ENCODE data around the gene CD177. TPM values are rescaled to one million over a fixed set of nuclear protein-coding genes. Genes with fewer than 3 reads are reported as not detected.
A peak's percentile ranks its signal among the peaks of the same experiment; 100 is the strongest.

Gene CD177
- polyA plus RNA-seq, 1 of the 3 experiments (the other 2 are of a cell fraction): 0.54 TPM

- TF ChIP-seq REST (IDR thresholded peaks at IDR 0.05; ENCODE audit: low read depth, low read length): no peak
- TF ChIP-seq USF2 (IDR thresholded peaks at IDR 0.05; ENCODE audit: borderline replicate concordance, low read depth, low read length): no peak
- no peak for TF ChIP-seq MXI1 (IDR thresholded peaks at IDR 0.05; ENCODE audit: low read depth, low read length)
- TF ChIP-seq TAF1 (IDR thresholded peaks at IDR 0.05; ENCODE audit: borderline replicate concordance, low read depth, low read length): no peak
- no peak for TF ChIP-seq JUND (IDR thresholded peaks at IDR 0.05)
- TF ChIP-seq RAD21 (IDR thresholded peaks at IDR 0.05; ENCODE audit: low read length): no peak
These were observed 45.2 kb upstream of the CD177 start (continued) for GRCh38 chr19:43308244-43308815.

- H3K4me3 ChIP-seq (ENCODE audit: low read depth in 2 of 2, low read length in 1 of 2): no peak overlapping the region
- no peaks in the 10 kb centered on the region for H3K79me2 ChIP-seq (ENCODE audit: insufficient read depth)
- TF ChIP-seq JUND (IDR thresholded peaks at IDR 0.05): no peak
- no peaks in the 10 kb centered on the region for H3K9me3 ChIP-seq
- no peaks in the 10 kb centered on the region for H3K9me2 ChIP-seq
- H3F3A ChIP-seq (replicated peaks; ENCODE audit: insufficient read depth): no peaks in the 10 kb centered on the region
- no peak overlapping the region for H3K4me2 ChIP-seq
- DNase-seq: no peak
- H3K27ac ChIP-seq (ENCODE audit: low read depth in 2 of 2, low read length in 1 of 2): no peak overlapping the region
- no peaks in the 10 kb centered on the region for H3K36me3 ChIP-seq (replicated peaks in 1 of 2; ENCODE audit: control insufficient read depth in 1 of 2, insufficient read depth in 2 of 2, low read length in 1 of 2)
- no peaks in the 10 kb centered on the region for H3K27me3 ChIP-seq (ENCODE audit: insufficient read depth)
- no peak overlapping the region for H3K9ac ChIP-seq
- no peaks in the 10 kb centered on the region for H4K20me1 ChIP-seq (ENCODE audit: insufficient read depth)
- no peak overlapping the region for H2AFZ ChIP-seq (ENCODE audit: low read depth)
- WGBS (ENCODE audit: low lambda C conversion rate): 12% methylated on average over 4 of the region's 4 CpGs
- CTCF ChIA-PET: no interaction called here
- H3K4me1 ChIP-seq (ENCODE audit: control insufficient read depth in 1 of 2, insufficient read depth in 2 of 2, low read depth in 1 of 2, low read length in 1 of 2): no peaks in the 10 kb centered on the region
- POLR2A ChIA-PET: no interaction called here
These were observed 44.0 kb upstream of the CD177 start for GRCh38 chr19:43309466-43309865.

- H3K9me3 ChIP-seq: no peaks in the 10 kb centered on the region
- H3K4me2 ChIP-seq: no peak overlapping the region
- no peak overlapping the region for H3K4me3 ChIP-seq (ENCODE audit: low read depth in 2 of 2, low read length in 1 of 2)
- TF ChIP-seq EP300 (IDR thresholded peaks at IDR 0.05; ENCODE audit: borderline replicate concordance in 1 of 2, low read depth in 1 of 2, low read length in 1 of 2): peak in 1 of 2 experiments; percentile 33; a peak in 1 of 4 replicates
- TF ChIP-seq TCF12 (IDR thresholded peaks at IDR 0.05): peak; percentile 57
- TF ChIP-seq JUND (IDR thresholded peaks at IDR 0.05): peak; percentile 48
- TF ChIP-seq SIN3A (IDR thresholded peaks at IDR 0.05; ENCODE audit: borderline replicate concordance, low read depth, low read length): no peak
- TF ChIP-seq NRF1 (IDR thresholded peaks at IDR 0.05; ENCODE audit: low read depth, low read length): no peak
- no peak for TF ChIP-seq NFIC (IDR thresholded peaks at IDR 0.05; ENCODE audit: borderline replicate concordance)
- peak; percentile 48; the same call in 1 of the 2 replicates for TF ChIP-seq FOSL2 (IDR thresholded peaks at IDR 0.05; ENCODE audit: borderline replicate concordance, low read depth)
- peak; percentile 90 for TF ChIP-seq PBX3 (IDR thresholded peaks at IDR 0.05)
- H3F3A ChIP-seq (replicated peaks; ENCODE audit: insufficient read depth): no peaks in the 10 kb centered on the region
- H3K27ac ChIP-seq (ENCODE audit: low read depth in 2 of 2, low read length in 1 of 2): no peak overlapping the region
- no peak overlapping the region for H3K9ac ChIP-seq
- H3K79me2 ChIP-seq (ENCODE audit: insufficient read depth): no peaks in the 10 kb centered on the region
- no peaks in the 10 kb centered on the region for H4K20me1 ChIP-seq (ENCODE audit: insufficient read depth)
- CTCF ChIA-PET: interaction anchor here (0.6 to 1.0 kb wide), 2 partner anchors 22 to 53 kb away, joined by 3 to 4 read pairs; no protein-coding TSS in a partner anchor
- H3K4me1 ChIP-seq (ENCODE audit: control insufficient read depth in 1 of 2, insufficient read depth in 2 of 2, low read depth in 1 of 2, low read length in 1 of 2): no peaks in the 10 kb centered on the region
- 7% methylated on average over 3 of the region's 3 CpGs for WGBS (ENCODE audit: low lambda C conversion rate)
- H3K27me3 ChIP-seq (ENCODE audit: insufficient read depth): no peaks in the 10 kb centered on the region
- DNase-seq: no peak
- no peak overlapping the region for H2AFZ ChIP-seq (ENCODE audit: low read depth)
- POLR2A ChIA-PET: no interaction called here
- H3K36me3 ChIP-seq (replicated peaks in 1 of 2; ENCODE audit: control insufficient read depth in 1 of 2, insufficient read depth in 2 of 2, low read length in 1 of 2): no peaks in the 10 kb centered on the region
- H3K9me2 ChIP-seq: no peaks in the 10 kb centered on the region
These were observed 43.3 kb upstream of the CD177 start for GRCh38 chr19:43310221-43310620.
